CD4-positive, alpha-beta memory T cell (primary cell): ENCODE measurements around the gene CCND2. TPM values are rescaled to one million over a fixed set of nuclear protein-coding genes. Genes with fewer than 3 reads are reported as not detected.

Experiments used
- CTCF ChIA-PET: fragments of 350-600 bp; sonication (Branson Sonifier 250); formaldehyde crosslinking; loops from one replicate; lab custom pipeline; 2021; ENCODE audit warnings: inconsistent platforms; ENCODE audit not compliant: partially characterized antibody; lab: Charles Lee
- POLR2A ChIA-PET: fragments of 350-600 bp; sonication (Branson Sonifier 250); formaldehyde crosslinking; loops from one replicate; lab custom pipeline; 2021; ENCODE audit not compliant: partially characterized antibody; lab: Charles Lee
- DNase-seq, 5 donors: peaks; one replicate each; pipeline versions ENCODE4 v3.0.0 to v3.0.0-alpha.2; 2020 to 2022; ENCODE audit warnings: mixed read lengths in 1 of 5
- H3K27ac ChIP-seq: one replicate; pipeline ENCODE4 v1.7.0; 2013; ENCODE audit warnings: low read depth, low read length
- H3K27me3 ChIP-seq: 2 replicates; pipeline ENCODE4 v1.7.0; 2013; ENCODE audit warnings: mild to moderate bottlenecking, low read length, moderate library complexity; ENCODE audit not compliant: insufficient read depth
- H3K36me3 ChIP-seq: 2 replicates; pipeline ENCODE4 v1.7.0; 2013; ENCODE audit warnings: mild to moderate bottlenecking, low read length, moderate library complexity; ENCODE audit not compliant: insufficient read depth
- H3K4me1 ChIP-seq: 2 replicates; pipeline ENCODE4 v1.7.0; 2013; ENCODE audit warnings: mild to moderate bottlenecking, low read length, moderate library complexity; ENCODE audit not compliant: insufficient read depth
- H3K4me3 ChIP-seq, 2 donors: one replicate each; pipeline ENCODE4 v1.7.0; 2013; ENCODE audit warnings: low read length in 2 of 2, mild to moderate bottlenecking in 1 of 2
- H3K9me3 ChIP-seq, 2 donors: one replicate each; pipeline ENCODE4 v1.7.0; 2013; ENCODE audit warnings: low read length in 2 of 2, control low read depth in 1 of 2; ENCODE audit not compliant: control insufficient read depth in 1 of 2
- H3K27ac Mint-ChIP-seq, 7 donors: one replicate each; pipeline ENCODE4 v1.8.0; 2020 to 2021; ENCODE audit warnings: mixed read lengths in 7 of 7, mild to moderate bottlenecking in 6 of 7, inconsistent platforms in 3 of 7, moderate library complexity in 3 of 7
- H3K27me3 Mint-ChIP-seq, 2 donors: one replicate each; pipeline ENCODE4 v1.8.0; 2020 to 2021; ENCODE audit warnings: mixed read lengths in 2 of 2
- H3K36me3 Mint-ChIP-seq, 2 donors: one replicate each; pipeline ENCODE4 v1.8.0; 2020 to 2021; ENCODE audit warnings: mixed read lengths in 2 of 2, inconsistent platforms in 1 of 2, mild to moderate bottlenecking in 1 of 2
- H3K4me1 Mint-ChIP-seq, 4 donors: one replicate each; pipeline ENCODE4 v1.8.0; 2020 to 2021; ENCODE audit warnings: mixed read lengths in 4 of 4, mild to moderate bottlenecking in 1 of 4
- H3K4me3 Mint-ChIP-seq, 8 donors: one replicate each; pipeline ENCODE4 v1.8.0; 2020 to 2021; ENCODE audit warnings: mixed read lengths in 8 of 8, mild to moderate bottlenecking in 7 of 8, moderate library complexity in 6 of 8, inconsistent platforms in 3 of 8
- H3K9me3 Mint-ChIP-seq, 8 donors: one replicate each; pipeline ENCODE4 v1.8.0; 2020 to 2021; ENCODE audit warnings: mixed read lengths in 8 of 8, mild to moderate bottlenecking in 5 of 8, inconsistent platforms in 3 of 8, moderate library complexity in 1 of 8
- intact Hi-C: fragments of 100-400 bp; cut with micrococcal nuclease; formaldehyde crosslinking; loops from one replicate; pipeline ENCODE4 v1.15.1; 2023
- polyA plus RNA-seq, 2 donors: library from polyadenylated mRNA; unstranded; fragments of 300-500 nt; fragmentation: Illumina TruSeq; gene quantifications; one replicate each; pipeline ENCODE4 v1.2.3, GENCODE V29; 2021
- total RNA-seq, 2 experiments: library from RNA; stranded (reverse); gene quantifications; one replicate each; pipeline ENCODE4 v1.2.3, GENCODE V29; 2021

Gene CCND2
- total and polyA plus RNA-seq, 4 experiments from 2014 or later = 83.3 to 151 (median 127) TPM

DNA sequence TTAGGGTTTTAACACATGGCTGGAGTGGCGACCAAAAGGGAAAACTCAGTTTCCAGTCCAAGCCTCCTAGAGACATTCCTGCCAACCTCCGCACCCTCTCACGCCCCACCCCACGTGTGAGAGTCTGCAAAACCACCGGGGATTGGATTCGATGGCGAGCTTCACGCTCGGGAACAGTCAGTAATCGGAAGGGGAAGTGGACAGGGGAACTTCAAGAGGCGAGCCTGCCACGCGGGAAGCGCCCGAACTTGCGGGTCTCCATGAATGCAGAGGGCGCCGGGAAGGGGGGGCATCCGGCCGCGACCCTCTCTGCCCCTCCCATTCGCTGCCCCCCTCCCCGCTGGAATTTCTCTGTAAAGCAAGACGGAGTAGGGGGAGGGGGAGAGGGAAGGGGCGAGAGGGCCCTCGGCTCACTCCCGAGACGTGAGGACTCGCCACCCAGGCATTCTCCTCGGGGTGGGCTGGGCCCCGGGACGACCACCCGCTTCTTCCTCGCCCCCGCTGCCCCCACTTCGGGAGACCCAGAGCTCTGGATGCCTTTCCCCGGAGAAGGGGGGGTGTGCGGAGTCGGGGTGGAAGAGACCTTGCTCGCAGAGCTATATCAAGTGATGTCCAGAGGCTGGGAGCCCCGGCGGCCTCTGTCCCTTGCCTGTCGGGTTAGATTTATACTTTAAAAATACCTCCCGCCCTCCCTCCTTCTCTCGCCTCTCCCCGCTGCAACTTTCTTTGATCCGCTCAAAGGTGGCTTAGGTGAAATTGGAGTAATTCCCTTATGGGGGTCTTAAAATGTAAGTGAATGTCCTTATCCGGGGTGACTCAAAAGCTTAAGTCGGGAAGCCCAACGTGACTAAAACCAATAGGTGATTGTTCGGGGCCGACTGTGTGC lies 2.5 kb upstream of the CCND2 start:
- POLR2A ChIA-PET = interaction anchor here (0.5 to 13.1 kb wide), 34 partner anchors 20 to 518 kb away, joined by 3 to 253 read pairs (median 5); partner anchors contain the start of genes CRACR2A, PARP11 and TIGAR
- H3K36me3 ChIP-seq = no peaks in the 10 kb centered on the region
- H3K27ac Mint-ChIP-seq = peak overlapping the region; percentile 97 to 100 (median 99)
- H3K9me3 ChIP-seq = no peaks in the 10 kb centered on the region
- no peaks in the 10 kb centered on the region for H3K27me3 ChIP-seq
- peak overlapping the region; percentile 96 to 100 (median 98) for H3K4me3 Mint-ChIP-seq
- H3K36me3 Mint-ChIP-seq = peaks cover 5 to 45% of the 10 kb centered on the region in 2 donors
- H3K27me3 Mint-ChIP-seq = peaks cover 1 to 6% of the 10 kb centered on the region in 2 donors
- intact Hi-C loops = loop anchor here (5.0 kb wide), 1 partner anchor 519 kb away; the partner anchor contains the start of gene CRACR2A
- peaks cover 17 to 62% (median 22%) of the 10 kb centered on the region in 4 donors for H3K4me1 Mint-ChIP-seq
- DNase-seq = peak in 4 of 5 donors; percentile 29 to 67 (median 42)
- CTCF ChIA-PET = interaction anchor here (0.6 to 16.3 kb wide), 16 partner anchors 20 to 383 kb away, joined by 3 to 304 read pairs (median 6); no protein-coding TSS in a partner anchor
- peaks cover 0 to 4% (median 0%) of the 10 kb centered on the region in 8 donors for H3K9me3 Mint-ChIP-seq
- peak overlapping the region; percentile 91 for H3K27ac ChIP-seq
- H3K4me3 ChIP-seq = peak overlapping the region; percentile 84
- H3K4me1 ChIP-seq = peaks cover 36% of the 10 kb centered on the region

DNA sequence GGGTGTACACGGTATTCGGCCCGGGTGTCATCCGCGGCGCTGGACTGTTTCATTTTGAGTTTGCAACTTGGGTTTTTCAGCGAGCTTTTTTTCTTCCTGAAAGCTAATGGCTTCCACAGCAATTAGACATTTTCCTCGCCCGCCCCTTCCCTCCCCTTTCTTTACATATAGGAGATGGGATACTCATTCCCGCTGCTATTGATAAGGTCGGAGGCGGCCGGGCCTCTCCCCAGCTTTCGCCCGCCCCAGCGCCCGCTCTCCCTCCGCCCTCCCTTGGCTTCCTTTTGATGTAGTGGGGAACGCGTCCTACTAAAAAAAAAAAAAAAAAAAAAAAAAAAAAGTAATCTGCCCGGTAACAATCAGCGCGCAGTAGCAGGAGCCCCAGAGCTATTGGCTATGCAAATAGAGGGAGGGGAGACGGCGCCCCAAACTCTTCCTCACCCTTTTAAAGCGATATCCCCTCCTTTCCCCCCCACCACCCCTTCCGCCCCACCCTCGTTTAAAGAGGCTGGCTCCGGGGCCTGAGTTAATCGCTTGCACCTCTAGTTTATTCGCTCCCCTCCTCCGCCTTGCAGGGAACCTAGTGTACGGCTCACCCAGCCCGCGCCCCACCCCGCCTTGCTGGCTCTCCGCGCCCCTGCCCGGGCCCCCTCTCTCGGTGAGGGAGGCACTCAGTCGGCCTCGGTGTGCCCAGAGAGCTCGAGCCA lies 1.7 kb upstream of the CCND2 start:
- ChIA-PET POLR2A (interaction anchor here (0.6 to 13.1 kb wide), 40 partner anchors 10 to 519 kb away, joined by 3 to 253 read pairs (median 5); partner anchors contain the start of genes CRACR2A, PARP11 and TIGAR), CTCF (interaction anchor here (0.6 to 16.3 kb wide), 13 partner anchors 15 to 384 kb away, joined by 3 to 304 read pairs (median 4); no protein-coding TSS in a partner anchor)
- DNase-seq = peak; percentile 87 to 97 (median 91)
- peak overlapping the region; percentile 47 to 84 for H3K4me3 ChIP-seq
- peaks cover 44% of the 10 kb centered on the region for H3K4me1 ChIP-seq
- H3K27ac Mint-ChIP-seq = peak overlapping the region; percentile 97 to 100 (median 98)
- peak overlapping the region; percentile 91 for H3K27ac ChIP-seq
- intact Hi-C loops = loop anchor here (1.0 to 5.0 kb wide), 2 partner anchors 49 to 520 kb away; partner anchors contain the start of genes CRACR2A and TIGAR
- no peaks in the 10 kb centered on the region for H3K9me3 ChIP-seq
- H3K36me3 Mint-ChIP-seq = peaks cover 9 to 51% of the 10 kb centered on the region in 2 donors
- H3K9me3 Mint-ChIP-seq = peaks cover 0 to 4% (median 0%) of the 10 kb centered on the region in 8 donors
- no peaks in the 10 kb centered on the region for H3K27me3 ChIP-seq
- peaks cover 5% of the 10 kb centered on the region for H3K36me3 ChIP-seq
- peaks cover 1 to 6% of the 10 kb centered on the region in 2 donors for H3K27me3 Mint-ChIP-seq
- peak overlapping the region; percentile 91 to 99 (median 96) for H3K4me3 Mint-ChIP-seq
- H3K4me1 Mint-ChIP-seq = peaks cover 24 to 70% (median 30%) of the 10 kb centered on the region in 4 donors

- Mint-ChIP-seq H3K9me3 (peaks cover 0 to 4% (median 0%) of the 10 kb centered on the region in 8 donors), H3K36me3 (peaks cover 13 to 57% of the 10 kb centered on the region in 2 donors), H3K27me3 (peaks cover 1 to 6% of the 10 kb centered on the region in 2 donors), H3K4me3 (peak overlapping the region; percentile 91 to 99 (median 96)), H3K4me1 (peaks cover 28 to 76% (median 36%) of the 10 kb centered on the region in 4 donors), H3K27ac (peak overlapping the region; percentile 97 to 100 (median 98))
- POLR2A ChIA-PET = interaction anchor here (0.6 to 13.1 kb wide), 42 partner anchors 10 to 519 kb away, joined by 3 to 253 read pairs (median 5); partner anchors contain the start of genes CRACR2A, PARP11 and TIGAR
- peaks cover 52% of the 10 kb centered on the region for H3K4me1 ChIP-seq
- peak in 4 of 5 donors; percentile 61 to 86 (median 66) for DNase-seq
- H3K9me3 ChIP-seq = no peaks in the 10 kb centered on the region
- no peaks in the 10 kb centered on the region for H3K27me3 ChIP-seq
- H3K4me3 ChIP-seq = peak overlapping the region; percentile 84 to 96
- peaks cover 11% of the 10 kb centered on the region for H3K36me3 ChIP-seq
- peak overlapping the region; percentile 91 for H3K27ac ChIP-seq
- intact Hi-C loops = loop anchor here (1.0 to 5.0 kb wide), 3 partner anchors 49 to 520 kb away; partner anchors contain the start of genes CRACR2A and TIGAR
- CTCF ChIA-PET = interaction anchor here (0.9 to 16.3 kb wide), 11 partner anchors 12 to 385 kb away, joined by 3 to 304 read pairs (median 4); no protein-coding TSS in a partner anchor
These were observed 914 bp upstream of the CCND2 start for GRCh38 chr12:4272424-4273272.

GRCh38 chr12:4273273-4273651 lies 300 bp upstream of the CCND2 start:
- Mint-ChIP-seq H3K36me3 (peaks cover 18 to 64% of the 10 kb centered on the region in 2 donors), H3K4me1 (peaks cover 31 to 79% (median 40%) of the 10 kb centered on the region in 4 donors), H3K27me3 (peaks cover under 1 to 6% of the 10 kb centered on the region in 2 donors), H3K27ac (peak overlapping the region; percentile 91 to 100 (median 98)), H3K4me3 (peak overlapping the region; percentile 91 to 99 (median 96)), H3K9me3 (peaks cover 0 to 4% (median 0%) of the 10 kb centered on the region in 8 donors)
- Histone ChIP-seq H3K9me3 (no peaks in the 10 kb centered on the region), H3K36me3 (peaks cover 17% of the 10 kb centered on the region), H3K27ac (peak overlapping the region; percentile 91), H3K4me3 (peak overlapping the region; percentile 84 to 96), H3K4me1 (peaks cover 53% of the 10 kb centered on the region), H3K27me3 (no peaks in the 10 kb centered on the region)
- ChIA-PET POLR2A (interaction anchor here (0.6 to 13.1 kb wide), 27 partner anchors 10 to 404 kb away, joined by 3 to 253 read pairs (median 5); partner anchors contain the start of genes PARP11 and TIGAR), CTCF (interaction anchor here (1.0 to 16.3 kb wide), 5 partner anchors 11 to 386 kb away, joined by 3 to 304 read pairs (median 4); no protein-coding TSS in a partner anchor)
- intact Hi-C loops = loop anchor here (1.0 to 5.0 kb wide), 2 partner anchors 130 to 521 kb away; partner anchors contain the start of gene CRACR2A
- DNase-seq = no peak

GRCh38 chr12:4274396-4275015 lies 944 bp downstream of the CCND2 start:
- Mint-ChIP-seq H3K4me1 (peaks cover 34 to 83% (median 45%) of the 10 kb centered on the region in 4 donors), H3K36me3 (peaks cover 29 to 71% of the 10 kb centered on the region in 2 donors), H3K9me3 (no peaks in the 10 kb centered on the region), H3K27me3 (peaks cover 0 to 2% of the 10 kb centered on the region in 2 donors), H3K27ac (peak overlapping the region; percentile 91 to 100 (median 98)), H3K4me3 (peak overlapping the region; percentile 91 to 99 (median 96))
- H3K36me3 ChIP-seq = peaks cover 28% of the 10 kb centered on the region
- peak overlapping the region; percentile 91 for H3K27ac ChIP-seq
- no peaks in the 10 kb centered on the region for H3K9me3 ChIP-seq
- peaks cover 59% of the 10 kb centered on the region for H3K4me1 ChIP-seq
- POLR2A ChIA-PET = interaction anchor here (1.3 to 13.1 kb wide), 17 partner anchors 12 to 401 kb away, joined by 3 to 253 read pairs (median 9); partner anchors contain the start of gene PARP11
- CTCF ChIA-PET = interaction anchor here (1.3 to 16.3 kb wide), 7 partner anchors 10 to 387 kb away, joined by 3 to 304 read pairs (median 111); no protein-coding TSS in a partner anchor
- no peaks in the 10 kb centered on the region for H3K27me3 ChIP-seq
- intact Hi-C loops = loop anchor here (5.0 kb wide), 1 partner anchor 522 kb away; the partner anchor contains the start of gene CRACR2A
- peak; percentile 25 to 51 (median 33) for DNase-seq
- peak overlapping the region; percentile 84 to 96 for H3K4me3 ChIP-seq
